Endothelial cell of hepatic sinusoid (primary cell): Measurements from ENCODE around the gene PRKAG2.
"Not testable (repeated sequence)": the region's sequence is repeated elsewhere in the genome, so short reads cannot be mapped to it uniquely, and the experiment has no call there.

Experiments
- in situ Hi-C: cut with HindIII; loops from 2 replicates; pipeline ENCODE4 v1.10.0; 2017; ENCODE audit warnings: low sequenced_read_pairs

PRKAG2 gene

GRCh38 chr7:151888079-151889067, 11.5 kb upstream of the PRKAG2 start:
- in situ Hi-C loops = no loop called here

GRCh38 chr7:151886783-151887182, 9.9 kb upstream of the PRKAG2 start:
- in situ Hi-C loops = no loop called here

DNA sequence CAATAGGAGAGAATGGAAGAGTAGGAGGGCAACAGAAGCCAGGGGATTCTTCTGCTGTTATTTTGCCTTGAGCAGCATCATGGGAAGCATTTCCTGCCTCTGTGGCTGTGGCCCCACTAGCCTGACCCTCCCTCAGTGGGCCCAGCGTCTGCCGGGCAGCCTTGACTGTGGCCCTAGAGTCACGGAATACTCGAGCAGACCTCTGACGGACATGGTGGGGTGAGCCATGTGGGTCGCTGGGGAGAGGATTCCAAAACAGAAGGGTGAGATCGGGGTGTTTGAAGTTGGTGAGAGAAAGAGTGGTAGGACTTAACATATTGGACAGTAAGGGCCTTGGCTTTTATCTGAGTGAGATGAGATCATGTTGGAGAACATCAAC, 8.3 kb upstream of the PRKAG2 start:
- in situ Hi-C loops = no loop called here

GRCh38 chr7:151884312-151885201, 7.6 kb upstream of the PRKAG2 start:
- in situ Hi-C loops = loop anchor here (5.0 kb wide), 1 partner anchor 92 kb away; no protein-coding TSS in a partner anchor

GRCh38 chr7:151883857-151884256, 6.9 kb upstream of the PRKAG2 start:
- in situ Hi-C loops = loop anchor here (5.0 kb wide), 1 partner anchor 92 kb away; no protein-coding TSS in a partner anchor

DNA sequence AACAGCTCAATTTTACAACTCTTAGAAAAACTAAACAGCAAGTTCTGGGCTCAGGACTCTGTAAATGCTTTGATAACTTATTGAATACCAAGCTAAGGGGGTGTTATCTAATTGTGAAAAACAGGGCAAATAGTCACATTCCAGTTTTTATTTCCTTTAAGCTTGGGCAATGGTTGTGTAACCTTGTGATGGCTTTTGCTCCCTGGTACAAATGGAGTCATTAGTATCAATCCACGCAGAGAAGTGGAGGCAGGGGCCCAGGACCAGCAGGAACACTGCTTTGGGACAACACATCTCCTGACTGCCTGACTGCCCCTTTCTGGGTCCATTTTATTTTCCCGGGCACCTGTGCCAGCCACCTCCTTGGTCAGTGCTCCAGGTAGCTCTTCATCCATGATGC, 5.8 kb upstream of the PRKAG2 start:
- in situ Hi-C loops = loop anchor here (5.0 kb wide), 1 partner anchor 90 kb away; no protein-coding TSS in a partner anchor

DNA sequence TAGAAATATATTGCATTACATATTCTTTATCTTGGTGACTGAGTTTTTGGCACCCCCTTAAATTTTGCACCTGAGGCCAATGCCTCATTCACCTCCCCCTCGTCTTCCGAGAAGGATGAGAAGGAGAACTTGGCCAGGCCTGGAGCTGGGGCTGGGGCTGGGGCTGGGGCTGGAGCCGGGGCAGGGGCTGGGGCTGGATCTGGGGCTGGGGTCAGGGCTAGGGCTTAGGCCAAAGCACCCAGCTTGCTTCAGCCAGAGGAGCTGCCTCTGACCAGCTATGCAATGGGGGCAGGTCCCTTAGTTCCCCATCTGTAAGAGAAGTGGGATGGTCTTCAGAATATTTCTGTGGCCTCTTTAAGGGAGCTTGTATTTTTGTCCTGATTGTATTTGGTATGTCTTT, 3.8 kb upstream of the PRKAG2 start:
- in situ Hi-C loops = loop anchor here (5.0 kb wide), 1 partner anchor 88 kb away; no protein-coding TSS in a partner anchor

GRCh38 chr7:151877911-151878835, 1.3 kb upstream of the PRKAG2 start:
- in situ Hi-C loops = no loop called here

DNA sequence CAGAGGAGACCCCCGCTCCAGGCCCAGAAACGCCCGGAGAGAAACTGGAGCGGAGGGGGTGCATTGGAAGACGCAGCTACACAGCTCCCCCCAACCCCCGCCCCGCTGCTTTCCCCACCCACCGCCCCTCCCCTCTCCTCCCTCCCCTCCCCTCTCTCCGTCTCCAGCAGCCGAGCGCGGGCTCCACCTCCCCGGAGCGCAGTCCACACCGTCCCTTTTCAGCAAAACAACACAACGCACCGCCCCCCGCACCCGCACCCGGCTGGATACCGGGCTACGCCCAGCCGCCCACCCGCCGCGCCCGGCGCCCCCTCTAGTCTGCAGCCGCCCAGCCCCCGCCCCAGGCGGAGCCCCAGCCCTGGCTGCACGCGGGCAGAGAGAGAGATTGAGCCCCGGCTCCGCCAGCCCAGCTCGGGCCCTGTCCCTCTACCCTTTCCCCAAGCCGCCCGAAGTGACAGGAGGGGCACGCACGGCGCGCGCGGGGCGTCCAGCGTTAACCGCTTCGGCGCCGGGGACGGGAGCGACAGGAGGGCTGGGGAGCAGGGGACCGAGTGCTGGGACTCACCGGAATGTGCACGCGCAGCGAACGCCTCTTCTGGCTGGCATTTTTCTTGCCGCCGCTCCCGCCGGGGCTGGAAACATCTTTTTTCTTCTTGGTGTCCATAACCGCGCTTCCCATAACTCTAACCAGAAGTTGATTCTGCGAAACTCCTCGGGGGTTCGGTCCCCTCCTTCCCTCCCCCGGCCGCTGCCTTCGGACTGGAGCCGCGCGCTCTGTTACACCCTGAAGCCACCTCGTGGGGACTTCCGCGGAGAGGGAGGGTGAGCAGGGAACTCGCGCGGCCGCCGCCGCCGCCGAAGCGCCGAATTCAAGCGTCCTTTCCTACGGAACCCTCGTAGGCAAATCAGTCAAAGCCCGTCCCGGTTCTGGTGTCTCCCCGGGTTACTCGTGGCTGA, 695 bp downstream of the PRKAG2 start:
- in situ Hi-C loops = no loop called here

GRCh38 chr7:151874479-151874878, 2.4 kb downstream of the PRKAG2 start:
- in situ Hi-C loops = not testable (repeated sequence)

GRCh38 chr7:151873402-151873965, 3.4 kb downstream of the PRKAG2 start:
- in situ Hi-C loops = no loop called here

DNA sequence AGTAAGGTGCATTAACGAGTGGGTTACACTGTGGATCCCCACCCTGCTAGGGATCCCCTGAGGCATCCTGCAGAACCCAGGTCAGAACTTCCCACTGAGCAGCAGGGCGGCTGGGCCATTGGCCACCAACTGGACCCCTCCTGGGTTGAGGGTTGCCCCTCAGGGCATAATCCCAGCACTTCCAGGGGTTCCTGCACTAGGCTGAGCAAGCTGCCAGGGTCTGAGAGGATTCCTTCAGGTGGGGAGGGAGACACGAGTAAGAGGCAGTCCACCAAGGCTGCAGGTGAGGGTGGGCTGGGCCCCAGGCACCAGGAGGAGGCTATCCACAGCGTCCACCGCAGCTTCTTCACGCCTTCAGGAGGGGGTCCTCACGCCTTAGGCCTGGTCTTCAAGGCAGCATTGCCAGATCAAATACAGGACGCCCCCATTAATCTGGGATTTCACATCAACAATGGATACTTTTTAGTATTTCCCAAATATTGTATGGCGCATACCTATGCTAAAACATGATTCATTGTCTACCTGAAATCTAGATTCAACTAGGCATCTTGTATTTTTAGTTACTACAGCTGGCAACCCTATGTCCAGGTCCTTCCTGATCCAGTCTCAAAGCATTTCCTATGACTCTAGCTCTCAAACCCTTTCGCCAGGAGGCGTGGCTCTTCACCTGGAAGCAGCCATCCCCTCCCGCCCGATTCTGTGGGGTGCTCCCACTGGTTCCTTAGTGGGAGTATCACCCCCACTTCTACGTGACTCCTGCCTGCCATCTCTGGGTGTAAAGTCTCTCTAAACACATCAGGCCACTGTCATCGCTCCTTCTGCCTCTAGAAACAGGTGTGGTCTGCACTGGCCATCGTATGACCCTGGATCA, 4.1 kb downstream of the PRKAG2 start:
- in situ Hi-C loops = no loop called here

DNA sequence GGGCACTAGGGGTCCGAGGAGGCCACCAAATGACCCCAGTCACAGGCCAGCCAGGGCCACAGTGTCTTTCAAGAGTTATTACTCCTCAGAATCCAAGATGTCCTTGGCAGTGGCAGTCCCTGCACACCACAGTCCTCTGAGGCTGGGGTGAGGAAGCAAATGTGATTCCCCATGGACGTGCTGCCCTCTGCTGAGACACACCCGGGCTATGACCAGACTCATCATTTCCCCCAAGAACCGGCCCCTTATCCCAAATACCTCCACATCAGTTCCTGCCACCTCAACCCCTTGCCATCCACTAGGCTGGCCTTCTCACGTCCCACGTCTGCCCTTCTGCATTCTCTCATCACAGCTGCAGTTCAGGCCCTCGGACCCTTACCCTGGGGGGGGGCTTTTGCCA, 5.0 kb downstream of the PRKAG2 start:
- in situ Hi-C loops = no loop called here

DNA sequence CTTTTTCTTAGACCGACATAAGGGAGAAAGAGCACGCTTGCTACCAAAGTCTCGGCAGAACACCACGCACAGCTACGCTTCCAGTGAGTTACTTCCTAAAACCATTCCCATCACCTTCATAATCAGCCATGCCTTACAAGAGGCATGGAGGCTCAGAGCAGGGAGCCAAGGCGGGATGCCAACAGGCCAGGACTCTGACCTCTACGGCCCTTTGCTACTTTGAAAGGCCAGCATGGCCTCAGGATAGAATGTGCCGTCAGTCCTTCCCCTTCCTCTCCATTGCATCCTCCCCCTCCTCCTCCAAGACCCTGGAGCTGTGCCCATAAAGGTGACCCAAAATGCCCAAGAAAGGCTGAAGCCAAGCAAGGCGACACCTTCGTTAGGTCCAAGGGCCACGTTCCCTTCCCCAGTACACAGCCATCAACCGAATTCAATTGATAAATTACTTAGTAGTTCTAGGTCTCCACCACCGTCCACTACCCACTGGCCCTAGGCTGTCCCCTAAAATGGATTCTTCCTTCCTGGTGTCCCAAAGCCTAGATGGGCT, 5.7 kb downstream of the PRKAG2 start:
- in situ Hi-C loops = no loop called here

DNA sequence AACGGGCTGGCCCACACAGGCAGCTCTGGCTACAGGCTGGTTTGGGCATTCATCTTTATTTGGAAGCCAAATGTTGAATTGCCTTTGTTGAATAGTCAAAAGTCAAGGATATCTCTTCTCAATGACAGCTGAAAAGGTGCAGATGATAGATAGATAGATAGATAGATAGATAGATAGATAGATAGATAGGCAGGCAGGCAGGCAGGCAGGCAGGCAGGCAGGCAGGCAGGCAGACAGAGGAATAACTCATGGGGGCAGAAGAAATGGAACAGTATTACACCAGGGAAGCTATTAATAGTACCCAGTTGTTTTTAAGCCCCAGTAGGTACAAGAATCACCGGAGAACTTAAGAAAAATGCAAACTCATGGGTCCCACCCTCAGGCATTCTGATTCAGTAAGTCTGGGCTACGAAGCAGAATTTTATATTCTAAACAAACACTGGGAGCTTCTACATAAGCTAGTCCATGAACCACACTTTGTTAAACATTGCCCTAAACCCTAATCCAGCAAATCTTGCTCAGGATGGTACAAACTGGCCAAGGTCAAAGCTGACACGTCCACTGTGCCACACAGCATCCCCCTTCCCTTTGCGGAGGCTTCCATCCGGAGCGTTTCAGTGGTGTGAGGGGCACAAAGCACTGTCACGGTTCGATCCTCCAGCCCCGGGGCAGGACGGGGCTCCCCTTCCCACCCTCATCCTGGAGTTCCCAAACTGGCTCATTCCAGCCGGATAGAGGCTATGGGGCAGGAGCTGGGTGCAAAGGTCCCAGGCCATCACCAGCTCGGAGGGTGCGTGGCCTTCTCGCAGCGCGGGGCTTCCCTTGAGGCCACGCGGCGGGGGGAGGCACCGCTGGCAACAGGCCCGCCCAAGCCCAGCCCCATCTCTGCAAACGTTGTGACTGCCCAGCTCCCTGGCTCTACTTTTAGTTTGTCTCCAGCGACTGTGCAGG, 6.7 kb downstream of the PRKAG2 start:
- in situ Hi-C loops = no loop called here

- in situ Hi-C loops = no loop called here
Measured at GRCh38 chr7:151869455-151869854, 7.5 kb downstream of the PRKAG2 start.

- in situ Hi-C loops = no loop called here
Measured at GRCh38 chr7:151869109-151869428, 7.8 kb downstream of the PRKAG2 start.
